Keratinocyte (primary cell): ENCODE measurements around the gene SERP1.

ENCODE experiments used
- EZH2 ChIP-seq: IDR thresholded peaks from one replicate; pipeline ENCODE4 v1.6.1; 2012; ENCODE audit warnings: inconsistent platforms, mild to moderate bottlenecking, low read length, moderate library complexity
- TF ChIP-seq, protein P1 (sequence below), 3 experiments: IDR thresholded peaks in 1 of 3; conservative IDR thresholded peaks in 1 of 3; optimal IDR thresholded peaks in 1 of 3; 2 replicates in 2 of 3; 3 replicates in 1 of 3; pipeline versions ENCODE3 to v1.5.1; 2011; ENCODE audit warnings: low read length in 3 of 3, mild to moderate bottlenecking in 3 of 3, moderate library complexity in 2 of 3, control low read depth in 1 of 3, inconsistent platforms in 1 of 3; ENCODE audit not compliant: insufficient read depth in 2 of 3; ENCODE audit errors: extremely low read depth in 1 of 3

DNA sequence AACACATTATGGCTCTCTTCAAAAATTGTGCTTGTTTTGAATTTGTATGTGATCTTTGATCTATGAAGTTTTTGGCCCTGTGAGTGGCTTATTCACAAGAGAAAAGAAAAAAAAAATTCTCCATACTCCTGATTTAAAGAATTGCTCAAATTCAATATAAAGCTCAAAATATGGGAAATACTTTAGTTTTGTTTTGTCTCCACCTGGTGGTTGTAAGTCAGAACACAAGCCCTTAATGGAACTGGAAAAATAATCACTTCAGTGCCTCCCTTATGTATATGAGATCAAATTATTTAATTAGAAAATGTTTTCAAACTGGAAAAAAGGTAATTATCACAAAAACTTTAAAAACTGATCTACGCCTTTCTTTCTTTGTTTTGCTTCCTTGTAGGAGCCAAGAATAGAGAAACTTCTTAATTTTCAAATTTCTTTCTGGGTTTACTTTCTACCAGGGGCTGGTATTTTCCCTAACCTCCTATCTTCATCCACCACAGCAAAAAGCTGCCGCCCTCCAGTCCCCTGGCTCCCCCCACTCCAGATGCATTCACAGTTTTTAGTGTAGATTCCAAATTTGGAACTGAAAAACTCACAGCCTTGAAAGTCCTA is 50.6 kb downstream of the SERP1 start:
- TF ChIP-seq, protein P1, sequence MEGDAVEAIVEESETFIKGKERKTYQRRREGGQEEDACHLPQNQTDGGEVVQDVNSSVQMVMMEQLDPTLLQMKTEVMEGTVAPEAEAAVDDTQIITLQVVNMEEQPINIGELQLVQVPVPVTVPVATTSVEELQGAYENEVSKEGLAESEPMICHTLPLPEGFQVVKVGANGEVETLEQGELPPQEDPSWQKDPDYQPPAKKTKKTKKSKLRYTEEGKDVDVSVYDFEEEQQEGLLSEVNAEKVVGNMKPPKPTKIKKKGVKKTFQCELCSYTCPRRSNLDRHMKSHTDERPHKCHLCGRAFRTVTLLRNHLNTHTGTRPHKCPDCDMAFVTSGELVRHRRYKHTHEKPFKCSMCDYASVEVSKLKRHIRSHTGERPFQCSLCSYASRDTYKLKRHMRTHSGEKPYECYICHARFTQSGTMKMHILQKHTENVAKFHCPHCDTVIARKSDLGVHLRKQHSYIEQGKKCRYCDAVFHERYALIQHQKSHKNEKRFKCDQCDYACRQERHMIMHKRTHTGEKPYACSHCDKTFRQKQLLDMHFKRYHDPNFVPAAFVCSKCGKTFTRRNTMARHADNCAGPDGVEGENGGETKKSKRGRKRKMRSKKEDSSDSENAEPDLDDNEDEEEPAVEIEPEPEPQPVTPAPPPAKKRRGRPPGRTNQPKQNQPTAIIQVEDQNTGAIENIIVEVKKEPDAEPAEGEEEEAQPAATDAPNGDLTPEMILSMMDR (optimal IDR thresholded peaks at IDR 0.05 in 1 of 3, IDR thresholded peaks at IDR 0.05 in 1 of 3, conservative IDR thresholded peaks at IDR 0.05 in 1 of 3; ENCODE audit: extremely low read depth in 1 of 3, insufficient read depth in 2 of 3, low read length in 3 of 3), result peak in 2 of 3 experiments; percentile 37 to 42
- no peak for TF ChIP-seq EZH2
